HG03175 (cell line): ENCODE measurements around the gene NXPH4.

Source experiments
- ATAC-seq: cut with Tn5 transposase; IDR thresholded peaks from one replicate; pipeline ENCODE4 v1.9.1; 2021; ENCODE audit warnings: mild to moderate bottlenecking, moderate library complexity; ENCODE audit not compliant: unreplicated experiment

Gene NXPH4

DNA sequence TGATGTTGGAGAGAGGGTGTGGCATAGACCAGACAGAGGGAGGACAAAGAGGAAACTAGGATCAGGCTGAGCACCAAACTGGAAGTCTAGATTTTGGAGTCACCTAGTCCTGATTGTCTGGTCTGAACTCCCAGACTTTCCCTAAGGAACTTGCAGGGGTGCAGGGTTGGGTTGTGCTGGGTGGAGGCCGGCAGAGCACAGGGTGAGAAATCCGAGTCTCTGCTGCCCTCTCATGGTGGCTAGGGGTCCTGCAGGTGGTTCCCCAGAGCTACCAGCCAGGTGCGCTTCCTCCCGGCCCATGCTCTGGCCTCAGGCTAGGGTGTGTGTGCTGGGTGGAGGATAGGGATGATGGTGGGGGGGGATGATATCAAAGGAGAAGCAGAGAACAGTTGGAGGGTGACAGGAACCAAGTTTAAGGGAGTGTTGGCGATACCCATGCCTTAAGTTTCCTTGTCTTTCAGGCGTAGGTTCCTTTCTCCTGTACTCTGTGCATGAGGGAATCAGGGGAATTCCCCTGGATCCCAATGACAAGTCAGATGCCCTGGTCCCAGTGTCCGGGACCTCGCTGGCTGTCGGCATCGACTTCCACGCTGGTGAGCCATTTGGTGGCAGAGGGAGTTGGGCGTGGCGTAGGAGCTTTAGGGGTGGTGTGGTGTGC, 33.5 kb upstream of the NXPH4 start:
- ATAC-seq: peak; percentile 78

DNA sequence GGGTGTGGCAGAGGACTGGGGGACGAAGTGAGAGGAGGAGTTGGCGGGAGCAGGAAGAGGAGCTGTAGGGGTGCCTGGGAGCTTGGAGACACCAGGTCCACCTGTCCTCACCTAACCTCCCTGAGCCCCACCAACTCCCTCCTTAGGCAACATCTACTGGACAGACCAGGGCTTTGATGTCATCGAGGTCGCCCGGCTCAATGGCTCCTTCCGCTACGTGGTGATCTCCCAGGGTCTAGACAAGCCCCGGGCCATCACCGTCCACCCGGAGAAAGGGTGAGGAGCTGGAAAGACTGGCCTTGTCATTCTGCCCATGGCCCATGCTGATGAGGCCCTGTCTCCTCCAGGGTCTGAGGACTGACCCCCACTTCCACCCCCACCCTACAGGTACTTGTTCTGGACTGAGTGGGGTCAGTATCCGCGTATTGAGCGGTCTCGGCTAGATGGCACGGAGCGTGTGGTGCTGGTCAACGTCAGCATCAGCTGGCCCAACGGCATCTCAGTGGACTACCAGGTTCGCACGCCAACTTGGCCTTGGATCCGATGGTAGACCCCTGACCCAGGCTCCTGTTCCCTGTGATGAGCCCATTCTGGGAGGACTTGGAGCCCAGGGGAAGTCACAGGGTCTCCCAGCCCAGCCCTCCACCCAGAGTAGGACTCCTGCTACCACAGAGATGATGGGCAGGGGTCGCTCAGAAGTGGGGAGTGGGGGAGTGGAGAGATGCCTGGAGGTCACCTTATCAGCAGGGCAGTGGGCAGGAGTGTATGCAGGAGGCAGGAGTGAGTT, 32.5 kb upstream of the NXPH4 start:
- no peak for ATAC-seq

DNA sequence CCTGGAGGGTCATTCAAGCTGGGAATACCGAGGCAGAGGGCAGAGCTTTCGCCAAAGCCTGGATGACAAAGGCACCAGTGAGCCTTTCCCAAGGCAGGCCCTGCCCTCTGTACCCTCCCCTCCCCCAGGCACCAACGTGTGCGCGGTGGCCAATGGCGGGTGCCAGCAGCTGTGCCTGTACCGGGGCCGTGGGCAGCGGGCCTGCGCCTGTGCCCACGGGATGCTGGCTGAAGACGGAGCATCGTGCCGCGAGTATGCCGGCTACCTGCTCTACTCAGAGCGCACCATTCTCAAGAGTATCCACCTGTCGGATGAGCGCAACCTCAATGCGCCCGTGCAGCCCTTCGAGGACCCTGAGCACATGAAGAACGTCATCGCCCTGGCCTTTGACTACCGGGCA, 31.2 kb upstream of the NXPH4 start:
- ATAC-seq: no peak

DNA sequence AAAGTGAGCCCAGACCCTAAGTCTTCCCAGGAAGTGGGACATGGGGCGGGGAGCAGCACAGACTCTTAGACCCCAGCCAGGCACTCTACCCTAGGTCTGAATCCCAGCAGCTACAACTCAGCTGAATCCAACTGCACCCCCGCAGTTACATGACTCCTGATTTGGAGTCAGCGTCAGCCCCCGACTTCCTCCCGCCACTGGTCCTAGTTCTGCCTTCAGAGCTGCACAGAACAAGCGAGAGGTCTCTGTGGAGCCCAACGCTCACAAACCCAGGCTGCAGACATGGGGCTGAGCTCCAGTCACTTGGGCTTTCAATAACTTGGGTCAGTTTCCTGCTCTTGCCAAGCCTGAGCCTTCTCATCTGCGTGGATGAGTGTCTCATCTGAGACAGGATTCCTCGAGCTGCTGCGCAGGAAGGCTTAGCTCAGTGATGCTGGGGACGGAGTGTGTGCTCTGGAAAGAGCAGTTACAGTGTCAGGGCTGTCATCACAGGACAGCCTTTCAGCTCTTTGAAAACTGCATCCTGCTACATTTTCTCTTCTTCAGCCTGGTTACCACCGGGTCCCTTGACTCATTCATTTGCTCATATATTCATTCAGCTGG, 30.6 kb upstream of the NXPH4 start:
- no peak for ATAC-seq

DNA sequence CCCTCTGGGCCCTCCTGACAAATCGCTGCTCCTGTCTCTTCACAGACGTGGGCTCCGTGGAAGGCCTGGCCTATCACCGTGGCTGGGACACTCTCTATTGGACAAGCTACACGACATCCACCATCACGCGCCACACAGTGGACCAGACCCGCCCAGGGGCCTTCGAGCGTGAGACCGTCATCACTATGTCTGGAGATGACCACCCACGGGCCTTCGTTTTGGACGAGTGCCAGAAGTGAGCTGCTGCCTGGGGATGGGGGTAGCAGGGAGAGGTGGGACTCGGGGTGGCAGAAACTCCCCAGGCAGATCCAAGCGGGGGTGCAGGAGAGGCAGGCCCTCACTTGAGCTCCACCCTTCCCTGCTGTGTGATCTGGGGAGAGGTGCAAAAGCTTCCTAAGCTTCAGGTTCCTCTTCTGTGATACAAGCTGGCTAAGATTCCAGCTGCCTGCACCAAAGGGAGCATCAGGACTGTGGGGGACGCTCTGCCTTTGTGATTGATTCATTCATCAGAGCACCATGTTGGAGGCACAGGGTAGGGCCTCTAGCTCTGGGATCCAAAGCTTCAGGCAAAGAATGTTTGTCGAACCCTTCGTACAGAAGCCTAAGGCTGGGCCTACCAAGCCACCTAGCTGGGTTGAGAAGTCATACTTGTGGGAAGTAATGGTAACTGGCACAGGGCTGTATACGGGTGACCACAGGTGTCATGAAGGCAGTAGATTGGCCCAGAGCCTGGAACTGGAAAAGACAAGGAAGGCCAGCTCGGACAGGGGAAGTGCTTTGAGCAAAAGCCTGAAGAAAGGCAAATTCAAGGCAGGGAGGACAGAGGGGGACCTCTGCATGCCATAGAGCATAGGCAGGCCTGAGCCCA, 29.1 kb upstream of the NXPH4 start:
- no peak for ATAC-seq

DNA sequence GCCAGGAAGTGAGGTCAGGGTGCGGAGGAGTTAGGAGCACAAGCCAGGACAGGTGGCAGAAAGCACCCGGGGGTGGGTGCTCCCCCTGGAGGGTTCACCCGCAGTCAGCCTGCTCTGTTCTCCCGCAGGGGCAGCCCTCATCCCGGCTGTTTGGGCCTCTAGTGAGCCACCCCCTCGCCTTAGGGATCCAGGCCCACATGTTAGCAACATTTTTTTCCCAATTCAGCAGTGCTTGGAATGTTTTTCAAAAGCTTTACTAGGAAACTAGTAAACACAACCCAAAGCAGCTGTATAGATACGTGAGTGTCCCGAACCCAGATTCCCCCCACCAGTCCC, 28.5 kb upstream of the NXPH4 start:
- no peak for ATAC-seq

DNA sequence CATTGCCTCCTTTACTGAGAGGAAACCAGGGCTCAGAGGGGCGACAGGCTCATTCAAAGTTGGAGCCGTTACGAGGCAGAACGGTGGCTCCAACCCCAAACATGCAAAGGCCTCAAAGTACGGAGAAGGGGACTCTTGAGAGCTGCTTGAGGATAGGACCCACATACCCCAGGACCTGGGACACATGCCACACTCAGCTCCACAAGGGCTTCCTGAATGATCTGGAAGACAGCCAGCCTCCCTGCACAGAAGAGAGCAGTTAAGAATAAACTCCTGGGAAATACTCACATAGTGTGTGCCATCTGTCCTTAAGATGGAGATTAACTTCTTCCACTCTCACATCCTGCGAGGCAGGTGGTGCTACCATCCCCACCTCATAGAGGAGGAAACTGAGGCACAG, 26.6 kb upstream of the NXPH4 start:
- no peak for ATAC-seq

DNA sequence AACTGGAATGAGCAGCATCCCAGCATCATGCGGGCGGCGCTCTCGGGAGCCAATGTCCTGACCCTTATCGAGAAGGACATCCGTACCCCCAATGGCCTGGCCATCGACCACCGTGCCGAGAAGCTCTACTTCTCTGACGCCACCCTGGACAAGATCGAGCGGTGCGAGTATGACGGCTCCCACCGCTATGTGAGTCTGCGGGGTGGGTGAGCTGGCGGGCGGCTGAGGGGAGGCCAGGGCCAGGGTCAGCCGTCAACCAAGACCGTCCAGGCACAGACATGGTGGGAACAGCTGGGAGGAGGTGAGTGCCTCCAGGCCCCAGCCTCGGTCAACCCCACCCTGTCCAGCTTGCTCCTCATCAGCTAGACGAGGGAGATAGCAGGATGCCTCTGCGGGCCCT, 25.8 kb upstream of the NXPH4 start:
- ATAC-seq: no peak

DNA sequence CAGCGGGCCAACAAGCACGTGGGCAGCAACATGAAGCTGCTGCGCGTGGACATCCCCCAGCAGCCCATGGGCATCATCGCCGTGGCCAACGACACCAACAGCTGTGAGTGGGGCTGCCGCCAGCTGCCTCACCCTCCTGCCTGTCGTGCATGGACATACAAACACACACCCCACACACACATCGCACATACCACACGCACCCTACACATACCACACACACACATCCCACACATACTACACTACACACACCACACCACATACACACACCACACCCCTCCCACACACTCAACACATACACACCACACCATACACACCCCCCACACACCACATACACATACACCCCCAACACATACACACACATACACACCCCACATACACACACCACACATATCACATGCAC, 25.2 kb upstream of the NXPH4 start:
- no peak for ATAC-seq

DNA sequence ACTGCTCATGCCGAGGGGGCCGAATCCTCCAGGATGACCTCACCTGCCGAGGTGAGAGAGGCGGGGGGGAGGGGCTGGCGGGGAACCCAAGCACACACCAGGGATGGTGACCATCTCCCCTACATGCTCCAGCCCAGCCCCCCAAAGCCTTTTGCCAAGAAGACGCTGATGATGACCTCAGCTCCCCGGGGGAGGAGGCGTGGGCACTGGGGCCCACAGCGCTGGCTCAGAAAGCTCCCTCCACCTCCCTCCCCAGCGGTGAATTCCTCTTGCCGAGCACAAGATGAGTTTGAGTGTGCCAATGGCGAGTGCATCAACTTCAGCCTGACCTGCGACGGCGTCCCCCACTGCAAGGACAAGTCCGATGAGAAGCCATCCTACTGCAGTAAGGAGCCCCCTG, 23.7 kb upstream of the NXPH4 start:
- no peak for ATAC-seq

DNA sequence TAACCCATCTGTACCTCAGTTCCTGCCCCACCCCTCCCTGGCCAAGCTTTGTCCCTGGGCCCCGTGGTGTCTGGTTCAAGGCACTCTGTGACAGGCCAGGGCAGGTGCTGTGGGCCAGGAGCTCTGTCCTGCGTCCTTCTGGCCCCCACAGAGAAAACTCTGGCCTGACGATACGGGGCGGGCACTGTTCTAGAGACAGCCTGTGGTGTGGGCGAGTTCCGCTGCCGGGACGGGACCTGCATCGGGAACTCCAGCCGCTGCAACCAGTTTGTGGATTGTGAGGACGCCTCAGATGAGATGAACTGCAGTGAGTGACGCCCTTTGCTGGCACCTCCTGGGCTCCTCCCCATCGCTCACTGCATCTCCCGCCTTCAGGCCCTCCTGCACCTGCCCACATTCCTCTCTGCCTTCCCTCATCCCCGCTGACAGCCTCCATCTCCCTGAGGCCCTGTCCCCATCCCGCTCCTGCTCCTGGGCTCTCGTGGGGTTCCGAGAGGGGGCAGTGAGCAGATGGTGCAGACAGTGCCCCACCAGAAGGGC, 22.8 kb upstream of the NXPH4 start:
- no peak for ATAC-seq

DNA sequence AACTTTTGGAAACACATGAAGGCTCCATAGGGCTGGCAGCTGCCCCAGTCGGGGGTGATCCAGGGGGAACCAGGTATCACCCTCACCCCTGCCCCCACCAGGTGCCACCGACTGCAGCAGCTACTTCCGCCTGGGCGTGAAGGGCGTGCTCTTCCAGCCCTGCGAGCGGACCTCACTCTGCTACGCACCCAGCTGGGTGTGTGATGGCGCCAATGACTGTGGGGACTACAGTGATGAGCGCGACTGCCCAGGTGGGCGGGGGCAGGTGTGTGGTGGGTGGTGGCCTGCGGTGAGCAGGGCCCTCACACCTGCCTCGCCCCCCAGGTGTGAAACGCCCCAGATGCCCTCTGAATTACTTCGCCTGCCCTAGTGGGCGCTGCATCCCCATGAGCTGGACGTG, 22.3 kb upstream of the NXPH4 start:
- no peak for ATAC-seq

DNA sequence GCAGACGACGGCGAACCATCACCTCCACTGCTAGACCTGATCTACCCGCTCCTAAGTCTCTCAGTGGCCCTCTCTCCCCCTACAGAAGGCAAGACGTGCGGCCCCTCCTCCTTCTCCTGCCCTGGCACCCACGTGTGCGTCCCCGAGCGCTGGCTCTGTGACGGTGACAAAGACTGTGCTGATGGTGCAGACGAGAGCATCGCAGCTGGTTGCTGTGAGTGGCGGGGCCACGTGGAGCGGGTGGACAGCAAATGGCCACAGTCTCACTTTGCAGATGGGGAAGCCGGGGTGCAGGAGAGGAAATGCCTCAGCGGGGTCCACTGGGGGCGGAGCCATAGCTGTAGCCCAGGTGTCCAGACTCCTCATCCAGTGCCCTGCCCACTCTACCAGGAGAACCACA, 21.4 kb upstream of the NXPH4 start:
- ATAC-seq: no peak

DNA sequence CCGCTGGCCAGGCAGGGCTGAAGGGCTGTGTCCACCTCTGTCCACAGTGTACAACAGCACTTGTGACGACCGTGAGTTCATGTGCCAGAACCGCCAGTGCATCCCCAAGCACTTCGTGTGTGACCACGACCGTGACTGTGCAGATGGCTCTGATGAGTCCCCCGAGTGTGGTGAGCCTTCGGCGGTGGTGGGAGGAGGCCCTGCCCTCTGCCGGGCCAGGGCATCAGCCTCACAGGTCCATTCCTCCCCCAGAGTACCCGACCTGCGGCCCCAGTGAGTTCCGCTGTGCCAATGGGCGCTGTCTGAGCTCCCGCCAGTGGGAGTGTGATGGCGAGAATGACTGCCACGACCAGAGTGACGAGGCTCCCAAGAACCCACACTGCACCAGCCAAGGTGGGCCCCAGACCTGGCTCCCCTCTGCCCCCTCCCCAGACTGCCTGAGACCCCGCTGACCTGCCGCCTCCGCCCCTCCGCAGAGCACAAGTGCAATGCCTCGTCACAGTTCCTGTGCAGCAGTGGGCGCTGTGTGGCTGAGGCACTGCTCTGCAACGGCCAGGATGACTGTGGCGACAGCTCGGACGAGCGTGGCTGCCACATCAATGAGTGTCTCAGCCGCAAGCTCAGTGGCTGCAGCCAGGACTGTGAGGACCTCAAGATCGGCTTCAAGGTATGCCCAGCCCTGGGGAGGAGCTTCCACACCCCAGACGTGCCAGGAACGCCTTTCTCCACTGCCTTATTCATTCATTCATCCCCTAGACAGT, 20.8 kb upstream of the NXPH4 start:
- no peak for ATAC-seq

DNA sequence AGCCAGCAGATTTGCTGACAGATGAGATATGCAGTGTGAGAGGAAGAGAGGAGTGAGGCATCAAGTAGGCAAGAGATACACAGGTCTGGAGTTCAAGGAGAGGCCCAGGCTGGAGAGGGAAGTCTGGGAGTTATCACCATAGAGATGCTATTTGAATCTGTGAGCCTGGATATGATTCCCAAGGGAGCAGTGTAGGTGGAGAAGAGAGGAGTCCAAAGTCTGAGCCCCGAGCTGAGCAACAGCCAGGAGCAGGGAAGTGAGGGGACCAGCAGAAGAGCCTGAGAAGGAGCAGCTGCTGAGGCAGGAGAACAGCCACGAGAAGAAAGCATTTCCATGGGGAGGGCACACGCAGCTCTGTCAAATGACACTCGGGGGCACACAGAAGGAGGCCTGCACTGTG, 20.2 kb upstream of the NXPH4 start:
- ATAC-seq: no peak

DNA sequence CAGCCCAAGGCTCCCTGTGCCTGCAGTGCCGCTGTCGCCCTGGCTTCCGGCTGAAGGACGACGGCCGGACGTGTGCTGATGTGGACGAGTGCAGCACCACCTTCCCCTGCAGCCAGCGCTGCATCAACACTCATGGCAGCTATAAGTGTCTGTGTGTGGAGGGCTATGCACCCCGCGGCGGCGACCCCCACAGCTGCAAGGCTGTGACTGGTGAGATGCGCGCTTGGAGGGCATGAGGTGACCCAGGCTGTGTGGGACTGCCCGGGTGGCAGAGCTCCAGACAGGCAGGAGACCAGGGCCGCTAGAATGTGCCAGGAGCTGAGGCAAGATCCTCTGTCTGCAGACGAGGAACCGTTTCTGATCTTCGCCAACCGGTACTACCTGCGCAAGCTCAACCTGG, 19.6 kb upstream of the NXPH4 start:
- no peak for ATAC-seq

DNA sequence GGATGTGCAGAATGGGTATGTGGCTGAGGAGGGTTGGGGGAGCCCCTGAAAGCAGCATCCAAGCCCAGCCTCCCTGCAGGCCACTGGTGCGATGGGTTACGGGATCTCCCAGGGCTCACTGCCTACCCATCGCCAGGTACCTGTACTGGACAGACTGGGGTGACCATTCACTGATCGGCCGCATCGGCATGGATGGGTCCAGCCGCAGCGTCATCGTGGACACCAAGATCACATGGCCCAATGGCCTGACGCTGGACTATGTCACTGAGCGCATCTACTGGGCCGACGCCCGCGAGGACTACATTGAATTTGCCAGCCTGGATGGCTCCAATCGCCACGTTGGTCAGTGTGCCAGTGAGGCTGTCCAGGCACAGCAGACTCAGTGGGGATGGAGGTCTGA, 18.3 kb upstream of the NXPH4 start:
- no peak for ATAC-seq

DNA sequence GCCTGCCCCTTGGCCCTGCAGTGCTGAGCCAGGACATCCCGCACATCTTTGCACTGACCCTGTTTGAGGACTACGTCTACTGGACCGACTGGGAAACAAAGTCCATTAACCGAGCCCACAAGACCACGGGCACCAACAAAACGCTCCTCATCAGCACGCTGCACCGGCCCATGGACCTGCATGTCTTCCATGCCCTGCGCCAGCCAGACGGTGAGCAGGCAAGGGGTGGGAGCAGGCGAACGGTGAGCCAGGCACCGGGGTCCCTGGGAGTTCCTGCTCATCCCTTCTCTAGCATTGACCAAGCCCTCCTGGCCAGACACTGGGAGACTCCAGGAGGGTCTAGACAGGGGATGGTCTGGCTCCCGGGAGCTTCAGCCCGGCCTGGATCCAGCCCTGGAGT, 17.4 kb upstream of the NXPH4 start:
- ATAC-seq: no peak

DNA sequence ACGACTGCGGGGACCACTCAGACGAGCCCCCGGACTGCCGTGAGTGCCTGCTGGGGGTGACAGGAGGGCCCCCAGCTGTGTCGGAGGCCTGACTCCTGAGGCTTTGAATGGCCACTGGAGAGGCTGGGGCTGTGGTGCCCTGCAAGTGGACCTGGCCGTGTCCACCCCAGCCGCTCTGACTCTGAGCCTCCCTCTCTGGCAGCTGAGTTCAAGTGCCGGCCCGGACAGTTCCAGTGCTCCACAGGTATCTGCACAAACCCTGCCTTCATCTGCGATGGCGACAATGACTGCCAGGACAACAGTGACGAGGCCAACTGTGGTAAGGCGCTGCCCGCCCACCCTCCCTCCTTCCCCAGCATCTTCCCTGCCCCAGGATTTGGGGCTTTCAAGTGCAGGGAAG, 16.1 kb upstream of the NXPH4 start:
- ATAC-seq: no peak

DNA sequence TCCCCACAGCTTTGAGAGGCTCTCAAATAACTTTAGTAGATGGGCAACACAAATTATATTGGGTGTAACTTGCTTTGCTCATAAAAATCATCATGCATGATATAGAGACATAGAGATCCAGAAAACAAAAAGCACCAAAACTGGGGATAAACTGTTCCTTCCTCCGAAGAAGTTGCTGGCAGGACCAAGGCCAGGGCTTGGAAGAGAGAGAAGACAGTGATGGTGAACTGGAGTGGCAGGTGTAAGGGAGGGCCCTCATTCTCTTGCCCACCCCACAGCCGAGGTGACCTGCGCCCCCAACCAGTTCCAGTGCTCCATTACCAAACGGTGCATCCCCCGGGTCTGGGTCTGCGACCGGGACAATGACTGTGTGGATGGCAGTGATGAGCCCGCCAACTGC, 15.4 kb upstream of the NXPH4 start:
- no peak for ATAC-seq

DNA sequence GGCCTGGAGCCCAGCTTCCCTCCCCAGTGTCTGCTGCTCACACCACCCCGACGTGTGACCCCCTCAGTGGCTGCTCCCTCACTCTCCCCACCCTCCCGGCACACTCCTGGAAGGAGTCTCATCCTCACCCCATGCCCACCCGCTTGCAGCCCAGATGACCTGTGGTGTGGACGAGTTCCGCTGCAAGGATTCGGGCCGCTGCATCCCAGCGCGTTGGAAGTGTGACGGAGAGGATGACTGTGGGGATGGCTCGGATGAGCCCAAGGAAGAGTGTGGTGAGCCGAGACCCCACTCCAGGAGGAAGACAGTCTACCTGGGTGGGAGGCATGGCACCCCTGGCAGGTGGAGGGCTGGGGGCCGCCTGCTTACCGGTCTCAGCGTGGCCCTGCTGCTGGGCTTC, 15.0 kb upstream of the NXPH4 start:
- no peak for ATAC-seq
